K562 (cell line): Measurements from ENCODE around the gene CACTIN. TPM values are rescaled to one million over a fixed set of nuclear protein-coding genes. Genes with fewer than 3 reads are reported as not detected.

Source experiments
- ARID4B ChIP-seq: sonication (generic); formaldehyde crosslinking; IDR thresholded peaks from 2 replicates; pipeline ENCODE4 v1.8.0; 2022; ENCODE audit warnings: mild to moderate bottlenecking, missing genetic modification reagents
- BMI1 ChIP-seq: fragments of 150-350 bp; IDR thresholded peaks from 2 replicates; pipeline ENCODE4 v1.6.1; 2014; ENCODE audit warnings: low read length
- HMGXB4 ChIP-seq: sonication (generic); formaldehyde crosslinking; IDR thresholded peaks from 2 replicates; pipeline ENCODE4 v1.8.1; 2023; ENCODE audit warnings: mild to moderate bottlenecking, missing genetic modification reagents
- PHB2 ChIP-seq: fragments of 450-650 bp; IDR thresholded peaks from 2 replicates; pipeline ENCODE4 v1.6.1; 2017; ENCODE audit warnings: low read depth
- PHF21A ChIP-seq: fragments of 450-650 bp; IDR thresholded peaks from 2 replicates; pipeline ENCODE4 v1.6.1; 2017; ENCODE audit warnings: low read depth, borderline replicate concordance
- RBBP5 ChIP-seq: fragments of 200-600 bp; sonication (generic); IDR thresholded peaks from 2 replicates; pipeline ENCODE4 v1.6.1; 2012; ENCODE audit warnings: borderline replicate concordance, mild to moderate bottlenecking, low read length, control low read depth, inconsistent platforms; ENCODE audit not compliant: insufficient read depth, poor library complexity, severe bottlenecking
- RBFOX2 ChIP-seq: fragments of 200-400 bp; formaldehyde crosslinking; IDR thresholded peaks from 2 replicates; pipeline ENCODE4 v1.6.1; 2017; ENCODE audit warnings: low read depth, mild to moderate bottlenecking, low read length, moderate library complexity
- RBM34 ChIP-seq: fragments of 200-400 bp; formaldehyde crosslinking; IDR thresholded peaks from 2 replicates; pipeline ENCODE4 v1.6.1; 2018; ENCODE audit warnings: low read length, borderline replicate concordance; ENCODE audit not compliant: insufficient read depth
- U2AF1 ChIP-seq: fragments of 200-400 bp; formaldehyde crosslinking; optimal IDR thresholded peaks from 2 replicates; pipeline ENCODE3; 2017; ENCODE audit warnings: mild to moderate bottlenecking, low read depth, low read length, moderate library complexity
- U2AF2 ChIP-seq: fragments of 200-400 bp; formaldehyde crosslinking; optimal IDR thresholded peaks from 2 replicates; pipeline ENCODE3; 2017; ENCODE audit warnings: low read depth, mild to moderate bottlenecking, low read length
- ZBTB17 ChIP-seq: fragments of 450-650 bp; formaldehyde crosslinking; IDR thresholded peaks from 2 replicates; pipeline ENCODE4 v1.4.0; 2020; ENCODE audit warnings: mild to moderate bottlenecking
- ZMIZ1 ChIP-seq, 2 experiments: fragments of 150-350 bp in 1 of 2; IDR thresholded peaks; 2 replicates each; pipeline ENCODE4 v1.6.1; 2012 to 2016; ENCODE audit warnings: low read depth in 2 of 2, low read length in 2 of 2, mild to moderate bottlenecking in 1 of 2, moderate library complexity in 1 of 2
- ZNF232 ChIP-seq: sonication (generic); formaldehyde crosslinking; IDR thresholded peaks from 2 replicates; pipeline ENCODE4 v1.8.0; 2022; ENCODE audit warnings: mild to moderate bottlenecking, missing genetic modification reagents
- polyA plus RNA-seq, 8 experiments: library from polyadenylated mRNA; depleted of rRNA in 4 of 8; stranded (reverse) in 5 of 8; unstranded in 3 of 8; fragments of >200 nt; fragmentation: Nextera tagmentation in 2 of 8; fragmentation: Illumina TruSeq in 1 of 8; extraction: Ambion mirVana in 2 of 8; extraction: Trizol in 1 of 8; gene quantifications; 2 replicates each; pipeline versions ENCODE4 v1.2.1 to v1.2.3, GENCODE V29; 2011 to 2014; ENCODE audit warnings: inconsistent platforms in 1 of 8, missing spikeins in 1 of 8
- total RNA-seq, 7 experiments: library from RNA; depleted of rRNA in 6 of 7; stranded (reverse); fragments of >200 nt in 6 of 7; fragmentation: Illumina TruSeq in 2 of 7; extraction: Trizol in 2 of 7; gene quantifications; 2 replicates each; pipeline versions ENCODE4 v1.2.1 to v1.2.3, GENCODE V29; 2011 to 2021; ENCODE audit warnings: low replicate concordance in 1 of 7
- TF ChIP-seq, protein P1 (sequence below): sonication (generic); formaldehyde crosslinking; IDR thresholded peaks from 2 replicates; pipeline ENCODE4 v1.8.0; 2022; ENCODE audit warnings: mild to moderate bottlenecking, missing genetic modification reagents

Gene CACTIN
- total and polyA plus RNA-seq, 9 of the 15 experiments (the other 6 are each of a cell fraction or from before 2014, with no cell fraction given), result 0.15 to 49.2 (median 15.0) TPM

GRCh38 chr19:3573162-3573857, 53.3 kb downstream of the CACTIN start (continued):
- TF ChIP-seq, protein P1, sequence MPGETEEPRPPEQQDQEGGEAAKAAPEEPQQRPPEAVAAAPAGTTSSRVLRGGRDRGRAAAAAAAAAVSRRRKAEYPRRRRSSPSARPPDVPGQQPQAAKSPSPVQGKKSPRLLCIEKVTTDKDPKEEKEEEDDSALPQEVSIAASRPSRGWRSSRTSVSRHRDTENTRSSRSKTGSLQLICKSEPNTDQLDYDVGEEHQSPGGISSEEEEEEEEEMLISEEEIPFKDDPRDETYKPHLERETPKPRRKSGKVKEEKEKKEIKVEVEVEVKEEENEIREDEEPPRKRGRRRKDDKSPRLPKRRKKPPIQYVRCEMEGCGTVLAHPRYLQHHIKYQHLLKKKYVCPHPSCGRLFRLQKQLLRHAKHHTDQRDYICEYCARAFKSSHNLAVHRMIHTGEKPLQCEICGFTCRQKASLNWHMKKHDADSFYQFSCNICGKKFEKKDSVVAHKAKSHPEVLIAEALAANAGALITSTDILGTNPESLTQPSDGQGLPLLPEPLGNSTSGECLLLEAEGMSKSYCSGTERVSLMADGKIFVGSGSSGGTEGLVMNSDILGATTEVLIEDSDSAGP, result no peak
- TF ChIP-seq BMI1, result no peak
- no peak for TF ChIP-seq ZNF232
- TF ChIP-seq PHF21A, result no peak
- 0 out of 2 replicates have a peak, but pooled peaks have one; percentile 28 for TF ChIP-seq HMGXB4 (CRISPR knock-in tag)
- peak; percentile 66 for TF ChIP-seq RBFOX2
- no peak for TF ChIP-seq RBM34
- 0 out of 4 replicates have a peak, but pooled peaks of 1 of the 2 experiments have one; percentile 11 for TF ChIP-seq ZMIZ1 (IDR thresholded peaks at IDR 0.05; ENCODE audit: low read depth in 2 of 2, low read length in 2 of 2)
- peak; percentile 19 for TF ChIP-seq RBBP5
- no peak for TF ChIP-seq U2AF2
- TF ChIP-seq U2AF1, result peak; percentile 55
- no peak for TF ChIP-seq PHB2
- no peak for TF ChIP-seq ZBTB17 (CRISPR knock-in tag)
- 0 out of 2 replicates have a peak, but pooled peaks have one; percentile 33 for TF ChIP-seq ARID4B
